AG04449 (cell line): ENCODE results near the gene LRWD1.
"Not testable (repeated sequence)": the region's sequence is repeated elsewhere in the genome, so short reads cannot be mapped to it uniquely, and the experiment has no call there.

Experiments used
- CTCF ChIA-PET: fragments of 350-600 bp; formaldehyde crosslinking; extraction: SDS; loops from one replicate; lab custom pipeline; 2021; ENCODE audit warnings: antibody characterized with exemption; lab: Yijun Ruan, JAX
- POLR2A ChIA-PET: fragments of 400-600, 350-600 bp; formaldehyde crosslinking; extraction: SDS; loops from one replicate; lab custom pipeline; 2020; ENCODE audit warnings: antibody characterized with exemption, inconsistent platforms; lab: Yijun Ruan, JAX
- DNase-seq: peaks from one replicate; pipeline ENCODE4 v3.0.0-alpha.2; 2010; ENCODE audit warnings: low read depth, low spot score
- H3K4me3 ChIP-seq: 2 replicates; pipeline ENCODE4 v1.5.1; 2011; ENCODE audit warnings: low read depth, mild to moderate bottlenecking, control low read depth, low read length
- CTCF ChIP-seq: IDR thresholded peaks from one replicate; pipeline ENCODE4 v1.5.1; 2011; ENCODE audit warnings: mild to moderate bottlenecking, moderate library complexity, low read length, control low read depth, inconsistent platforms; ENCODE audit not compliant: insufficient read depth; ENCODE audit errors: missing control alignments

LRWD1 gene

GRCh38 chr7:102478314-102479208, 13.8 kb downstream of the LRWD1 start, which contains the start of gene POLR2J:
POLR2J (minus strand) TSS chr7:102478922; CDS start chr7:102478860, 62 bp downstream.
- peak within 1 kb of the TSS; percentile 50 for H3K4me3 ChIP-seq
- POLR2A ChIA-PET, CTCF ChIA-PET: not testable (repeated sequence)
- TF ChIP-seq CTCF: peak; percentile 41
- peak; percentile 26 for DNase-seq

GRCh38 chr7:102479209-102479584, 14.4 kb downstream of the LRWD1 start:
- DNase-seq, CTCF ChIA-PET, POLR2A ChIA-PET, H3K4me3 ChIP-seq: not testable (repeated sequence)

GRCh38 chr7:102479982-102480637, 15.3 kb downstream of the LRWD1 start:
- H3K4me3 ChIP-seq, DNase-seq, POLR2A ChIA-PET: not testable (repeated sequence)
- TF ChIP-seq CTCF: peak; percentile 20
- CTCF ChIA-PET: interaction anchor here (1.2 kb wide), 1 partner anchor 23 kb away, joined by 3 read pairs; no protein-coding TSS in a partner anchor

GRCh38 chr7:102481962-102482361, 17.2 kb downstream of the LRWD1 start:
- H3K4me3 ChIP-seq, POLR2A ChIA-PET, CTCF ChIA-PET, DNase-seq: not testable (repeated sequence)

- POLR2A ChIA-PET, H3K4me3 ChIP-seq, DNase-seq, CTCF ChIA-PET: not testable (repeated sequence)
Measured at GRCh38 chr7:102484317-102484716, 19.5 kb downstream of the LRWD1 start.

GRCh38 chr7:102490529-102491075, 25.8 kb downstream of the LRWD1 start:
- DNase-seq, CTCF ChIA-PET, H3K4me3 ChIP-seq, POLR2A ChIA-PET: not testable (repeated sequence)

- H3K4me3 ChIP-seq, DNase-seq, POLR2A ChIA-PET, CTCF ChIA-PET: not testable (repeated sequence)
Measured at GRCh38 chr7:102493220-102493935, 28.6 kb downstream of the LRWD1 start.

- POLR2A ChIA-PET, CTCF ChIA-PET, H3K4me3 ChIP-seq, DNase-seq: not testable (repeated sequence)
Measured at GRCh38 chr7:102494026-102494425, 29.2 kb downstream of the LRWD1 start.

- POLR2A ChIA-PET, CTCF ChIA-PET: not testable (repeated sequence)
Measured at GRCh38 chr7:102494473-102495149, 29.8 kb downstream of the LRWD1 start.

GRCh38 chr7:102496861-102497260, 32.1 kb downstream of the LRWD1 start:
- DNase-seq, CTCF ChIA-PET, H3K4me3 ChIP-seq, POLR2A ChIA-PET: not testable (repeated sequence)

More at GRCh38 chr7:102494473-102495149, 29.8 kb downstream of the LRWD1 start:
- H3K4me3 ChIP-seq, DNase-seq: not testable (repeated sequence)

- DNase-seq, CTCF ChIA-PET, H3K4me3 ChIP-seq, POLR2A ChIA-PET: not testable (repeated sequence)
Measured at GRCh38 chr7:102497308-102497707, 32.5 kb downstream of the LRWD1 start.

- H3K4me3 ChIP-seq, CTCF ChIA-PET, DNase-seq, POLR2A ChIA-PET: not testable (repeated sequence)
Measured at GRCh38 chr7:102498321-102498720, 33.5 kb downstream of the LRWD1 start.

GRCh38 chr7:102503141-102503540, 38.4 kb downstream of the LRWD1 start:
- DNase-seq, CTCF ChIA-PET, POLR2A ChIA-PET, H3K4me3 ChIP-seq: not testable (repeated sequence)
